GM21737 (cell line): ENCODE data around the gene PTPRQ.

Experiments used
- ATAC-seq: cut with Tn5 transposase; IDR thresholded peaks from one replicate; pipeline ENCODE4 v1.9.1; 2021; ENCODE audit warnings: mild to moderate bottlenecking, moderate library complexity; ENCODE audit not compliant: unreplicated experiment

The PTPRQ gene

GRCh38 chr12:80716696-80717469 is 272.8 kb downstream of the PTPRQ start, which contains the start of gene MYF5:
TSS of gene MYF5 (plus strand) at chr12:80716912. CDS start at chr12:80717064, 152 bp downstream.
- no peak for ATAC-seq

- no peak for ATAC-seq
These were observed 273.8 kb downstream of the PTPRQ start for GRCh38 chr12:80717856-80718255.

GRCh38 chr12:80720516-80720915 is 276.5 kb downstream of the PTPRQ start:
- no peak for ATAC-seq

GRCh38 chr12:80721326-80721725 is 277.3 kb downstream of the PTPRQ start:
- ATAC-seq, result no peak
